HG03575 (cell line): ENCODE data around the gene SRGN.

Source experiments
- ATAC-seq: cut with Tn5 transposase; IDR thresholded peaks from one replicate; pipeline ENCODE4 v1.9.1; 2021; ENCODE audit not compliant: unreplicated experiment, insufficient number of reproducible peaks, low FRiP score; ENCODE audit errors: extremely low read depth

SRGN gene

DNA sequence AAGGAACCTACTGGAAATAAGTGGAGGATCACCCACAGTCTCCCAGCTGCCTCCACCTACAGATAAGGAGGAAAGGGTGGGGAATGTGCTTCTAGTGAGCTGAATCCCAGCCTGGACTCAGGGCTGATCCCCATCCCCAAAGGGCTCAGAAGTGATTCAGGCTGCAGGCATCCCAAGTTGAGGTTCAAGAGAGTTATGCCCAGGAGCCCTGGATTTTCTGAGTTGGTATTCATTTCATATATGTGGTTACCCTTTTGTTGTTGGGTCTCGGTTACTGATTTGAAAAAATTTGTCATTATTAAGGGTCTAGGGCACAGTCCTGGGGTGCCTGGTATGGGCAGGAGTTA lies 30.0 kb upstream of the SRGN start:
- ATAC-seq: no peak

GRCh38 chr10:69060127-69060798 lies 27.6 kb upstream of the SRGN start:
- ATAC-seq: no peak

- no peak for ATAC-seq
Observed at GRCh38 chr10:69061305-69062161, 26.4 kb upstream of the SRGN start.

- no peak for ATAC-seq
Observed at GRCh38 chr10:69062901-69063300, 25.0 kb upstream of the SRGN start.

- ATAC-seq: no peak
Observed at GRCh38 chr10:69064762-69065328, 23.1 kb upstream of the SRGN start.

DNA sequence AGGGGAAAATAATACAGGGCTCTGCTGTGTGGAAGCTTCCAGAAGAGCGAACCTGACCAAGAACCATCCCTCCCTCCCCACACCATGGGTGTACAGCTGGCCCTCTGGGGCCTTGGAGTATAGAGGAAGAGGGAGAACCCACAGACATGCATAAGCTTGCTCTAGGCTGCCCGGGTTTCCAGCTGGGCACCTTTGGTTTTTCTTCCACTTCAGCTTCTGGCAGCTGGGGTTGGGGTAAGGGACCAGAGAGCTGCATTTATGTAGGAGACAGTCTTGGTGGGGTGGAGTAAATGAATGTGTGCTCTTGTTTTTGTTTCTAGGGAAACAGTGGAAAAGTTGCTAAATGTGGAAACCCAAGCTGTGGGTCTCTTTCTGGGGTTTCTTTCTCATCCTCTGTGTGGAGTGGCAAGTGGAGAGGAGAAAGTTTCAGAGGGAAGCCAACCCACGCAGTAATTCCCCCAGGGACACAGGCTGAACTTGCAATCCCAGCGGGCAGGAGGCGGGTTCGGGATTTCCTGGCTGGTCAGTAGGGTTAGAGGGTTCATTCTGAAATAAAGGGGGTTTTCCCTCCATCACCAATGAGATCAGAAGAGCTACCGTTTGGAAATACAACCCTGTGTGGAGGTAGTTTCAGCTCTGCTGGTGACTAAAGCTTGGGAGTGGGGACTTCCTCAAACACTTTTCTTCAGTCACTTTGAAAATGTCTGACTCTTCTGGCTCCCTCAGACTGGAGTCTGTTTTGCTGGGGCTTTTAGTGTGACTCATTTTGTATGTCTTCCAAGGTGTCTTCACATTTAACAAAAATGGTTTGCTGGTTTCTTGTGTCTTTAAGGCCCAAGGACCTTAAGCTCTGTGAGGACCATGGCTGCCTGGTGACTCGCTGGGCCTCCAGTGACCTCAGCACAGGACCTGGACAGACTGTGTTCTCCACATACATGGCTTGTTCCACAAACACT lies 22.2 kb upstream of the SRGN start:
- no peak for ATAC-seq

DNA sequence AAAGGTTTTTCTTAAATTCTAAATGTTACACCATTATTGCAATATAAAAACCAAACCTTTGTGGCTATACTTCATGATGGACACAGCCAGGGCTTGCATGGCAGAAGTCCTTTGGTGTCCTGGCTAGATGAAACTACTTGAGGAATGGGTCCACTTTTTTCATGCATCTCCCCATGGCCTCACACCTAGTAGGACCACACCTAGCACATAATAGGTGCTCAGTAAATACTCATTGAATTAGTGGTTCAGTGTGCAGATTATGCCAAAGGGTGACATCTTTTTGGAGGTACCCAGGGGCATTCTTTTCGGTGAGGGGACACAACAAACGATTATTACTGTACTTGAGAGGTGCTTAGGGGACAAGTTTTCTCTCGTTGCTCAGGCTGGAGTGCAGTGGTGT lies 20.7 kb upstream of the SRGN start:
- no peak for ATAC-seq

DNA sequence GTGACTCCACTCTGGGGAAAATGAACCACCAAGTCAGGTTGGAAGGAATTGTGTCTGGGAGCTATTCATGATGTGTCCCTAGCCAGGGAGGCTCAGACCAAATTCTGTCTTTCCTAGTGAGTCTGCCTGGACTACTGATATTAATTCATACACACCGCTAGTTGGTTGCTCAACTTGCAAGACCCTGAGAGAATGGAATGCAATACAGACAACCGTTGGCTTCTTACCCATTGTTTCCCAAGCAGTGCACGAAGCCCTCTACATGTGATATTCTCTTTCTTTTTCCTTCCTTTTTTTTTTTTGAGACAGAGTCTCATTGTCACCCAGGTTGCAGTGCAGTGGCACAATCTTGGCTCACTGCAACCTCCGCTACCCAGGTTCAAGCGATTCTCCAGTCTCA lies 19.4 kb upstream of the SRGN start:
- no peak for ATAC-seq

DNA sequence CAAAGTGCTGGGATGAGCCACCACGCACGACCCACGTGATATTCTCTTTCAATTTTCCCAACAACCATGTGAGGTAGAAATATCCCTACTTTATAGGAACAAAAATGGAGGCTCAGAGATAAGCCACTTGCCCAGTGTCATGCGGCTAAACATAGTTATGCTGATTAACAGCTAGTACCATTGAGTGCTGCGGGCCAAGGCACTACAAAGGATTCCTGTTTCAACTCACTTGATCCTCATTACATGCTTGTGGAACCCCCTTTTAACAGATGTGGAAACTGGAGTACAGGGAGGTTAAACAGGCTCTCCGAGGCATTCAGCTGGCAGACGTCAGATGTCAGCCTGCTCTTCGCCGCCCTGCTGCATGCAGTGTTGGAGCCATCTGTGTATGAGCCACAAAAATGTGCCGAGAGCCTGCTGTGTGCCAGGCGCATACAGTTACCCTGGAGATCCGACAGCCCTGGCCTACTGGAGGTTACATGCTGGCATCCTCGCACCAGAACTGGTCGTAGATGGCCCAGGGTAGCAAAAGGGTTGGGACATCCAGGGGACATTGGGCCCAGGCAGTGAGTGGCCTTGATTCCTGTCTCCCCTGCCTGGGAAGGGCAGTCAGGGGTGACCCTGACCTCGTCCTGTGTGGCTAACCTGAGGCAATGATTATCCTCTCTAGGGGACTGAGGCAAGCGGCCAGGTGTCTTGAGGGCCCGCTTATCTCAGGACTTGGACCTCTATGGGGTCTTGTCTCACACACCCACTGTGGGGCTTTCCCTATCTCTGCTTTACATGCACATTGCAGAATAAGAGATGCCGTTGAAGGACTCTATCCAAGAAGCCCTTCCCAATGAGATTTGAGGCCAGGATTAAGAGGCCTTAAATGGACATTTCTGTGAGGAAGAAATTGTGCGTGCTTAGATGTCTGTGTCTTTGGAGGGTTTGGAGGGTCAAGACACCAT lies 18.5 kb upstream of the SRGN start:
- ATAC-seq: no peak

- no peak for ATAC-seq
Observed at GRCh38 chr10:69070951-69071350, 17.0 kb upstream of the SRGN start.

DNA sequence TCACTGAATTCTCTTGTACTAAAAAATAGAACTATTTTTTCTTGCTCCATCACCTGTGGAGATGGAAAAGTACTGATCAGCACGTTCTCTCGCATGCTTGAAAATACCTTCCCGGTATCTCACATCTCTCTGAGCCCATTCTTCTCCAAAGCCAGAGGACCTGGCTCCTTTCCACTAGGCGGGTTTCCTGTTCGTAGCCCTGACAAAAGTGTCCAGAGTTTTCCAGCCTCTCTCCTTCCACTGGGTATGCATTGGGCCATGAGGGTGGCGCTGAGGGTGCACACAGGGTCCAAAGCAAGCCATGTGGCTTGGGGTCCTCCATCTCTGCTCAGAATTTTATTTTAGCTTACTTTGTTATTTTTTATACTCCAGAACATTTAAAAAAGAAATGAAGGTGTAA lies 16.3 kb upstream of the SRGN start:
- ATAC-seq: no peak

DNA sequence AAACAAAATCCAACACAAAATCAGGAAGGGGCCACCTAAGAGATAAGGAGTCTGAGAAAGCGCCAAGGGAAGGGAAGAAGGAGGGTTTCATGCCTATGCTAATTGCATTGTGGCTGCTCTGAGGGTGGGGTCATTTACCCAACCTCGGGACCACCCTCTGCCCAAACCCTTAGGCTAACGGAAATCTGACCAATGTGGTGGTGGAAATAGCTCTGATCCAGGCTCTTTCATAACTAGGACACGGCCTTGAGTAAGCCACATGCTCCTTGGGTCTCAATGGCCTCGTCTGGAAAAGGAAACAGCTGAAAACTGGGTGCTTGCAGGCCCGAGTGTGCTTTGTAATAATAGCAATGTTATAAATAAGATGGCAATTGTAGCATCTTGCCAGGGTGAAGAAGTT lies 14.9 kb upstream of the SRGN start:
- no peak for ATAC-seq

DNA sequence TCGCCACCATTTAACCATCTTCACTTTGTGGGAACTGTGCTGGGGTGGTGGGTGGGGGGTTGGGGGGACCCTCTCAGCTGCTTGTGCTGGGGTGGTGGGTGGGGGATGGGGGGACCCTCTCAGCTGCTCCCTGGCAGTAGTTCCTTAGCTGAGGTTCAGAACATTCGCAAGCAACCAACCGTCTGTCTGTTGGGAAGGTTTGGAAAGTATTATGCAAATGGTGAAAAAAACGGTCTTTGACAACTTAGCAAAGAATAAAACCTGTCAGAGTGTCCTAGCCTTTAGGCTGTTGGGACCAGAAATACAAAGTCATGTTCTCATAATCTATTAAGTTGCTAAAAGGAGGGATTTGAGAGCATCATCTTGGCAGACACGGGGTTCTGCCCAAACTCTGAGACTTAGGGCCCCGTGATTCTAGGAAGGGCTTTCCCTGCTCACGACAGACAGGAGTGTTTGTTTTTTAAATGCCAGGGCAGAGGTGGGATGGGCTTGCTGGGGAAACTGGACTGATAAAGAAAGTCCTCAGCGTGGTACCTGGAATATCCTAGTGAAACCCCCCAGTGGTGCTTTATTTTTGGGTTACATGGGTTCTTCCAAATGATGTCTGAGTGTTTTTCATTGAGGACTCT lies 14.1 kb upstream of the SRGN start:
- ATAC-seq: no peak

- no peak for ATAC-seq
Observed at GRCh38 chr10:69074532-69074931, 13.4 kb upstream of the SRGN start.

DNA sequence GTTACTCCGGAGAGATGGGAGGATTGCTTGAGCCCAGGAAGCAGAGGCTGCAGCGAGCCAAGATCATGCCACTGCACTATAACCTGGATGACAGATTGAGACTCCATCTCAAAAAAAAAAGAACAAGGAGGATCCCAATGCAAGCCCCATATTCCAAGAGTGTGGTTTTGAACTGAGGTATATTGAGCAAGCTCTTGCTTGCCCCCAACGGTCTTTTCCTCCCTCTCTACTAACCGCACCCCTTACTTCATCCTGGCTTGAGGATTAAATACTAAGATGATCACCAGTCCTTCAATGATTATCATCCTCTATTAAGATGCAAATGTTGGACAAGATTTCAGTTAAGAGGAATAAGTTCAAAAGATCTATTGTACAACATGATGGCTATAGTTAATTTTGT lies 12.5 kb upstream of the SRGN start:
- ATAC-seq: no peak

DNA sequence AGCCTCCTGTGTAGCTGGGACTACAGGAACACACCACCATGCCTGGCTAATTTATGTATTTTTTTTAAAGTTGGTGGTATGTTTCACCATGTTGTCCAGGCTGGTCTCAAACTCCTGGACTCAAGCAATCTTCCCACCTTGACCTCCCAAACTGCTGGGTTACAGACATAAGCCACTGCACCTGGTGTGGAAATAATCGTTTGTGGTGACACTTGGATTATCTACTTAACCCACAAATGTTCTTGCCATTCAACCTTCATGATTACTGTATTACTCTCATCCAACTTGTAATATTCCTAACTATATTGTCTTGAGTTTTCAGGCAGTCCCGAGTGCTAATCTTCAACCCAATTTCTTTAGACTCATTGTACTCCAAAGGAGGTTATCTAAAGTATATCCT lies 9.6 kb upstream of the SRGN start:
- no peak for ATAC-seq

DNA sequence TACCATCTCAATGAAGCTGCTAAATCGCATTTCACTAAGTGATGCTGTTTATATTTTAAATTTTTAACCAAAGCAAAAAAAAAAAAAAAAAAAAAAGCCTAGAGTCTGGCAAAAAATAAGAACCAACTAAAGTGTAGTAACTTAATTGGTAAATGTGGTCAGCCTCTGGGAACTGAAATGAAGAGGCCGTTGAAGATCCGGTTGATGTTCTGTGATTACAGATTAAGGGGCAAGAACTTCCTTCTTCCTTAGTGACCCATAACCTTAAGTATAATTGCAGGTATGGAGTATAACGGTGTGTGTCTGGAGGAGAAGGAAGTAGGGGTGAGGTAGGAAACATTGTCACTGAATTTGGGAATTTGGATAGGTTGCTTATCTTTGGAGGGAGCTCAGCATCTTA lies 7.7 kb upstream of the SRGN start:
- ATAC-seq: no peak

DNA sequence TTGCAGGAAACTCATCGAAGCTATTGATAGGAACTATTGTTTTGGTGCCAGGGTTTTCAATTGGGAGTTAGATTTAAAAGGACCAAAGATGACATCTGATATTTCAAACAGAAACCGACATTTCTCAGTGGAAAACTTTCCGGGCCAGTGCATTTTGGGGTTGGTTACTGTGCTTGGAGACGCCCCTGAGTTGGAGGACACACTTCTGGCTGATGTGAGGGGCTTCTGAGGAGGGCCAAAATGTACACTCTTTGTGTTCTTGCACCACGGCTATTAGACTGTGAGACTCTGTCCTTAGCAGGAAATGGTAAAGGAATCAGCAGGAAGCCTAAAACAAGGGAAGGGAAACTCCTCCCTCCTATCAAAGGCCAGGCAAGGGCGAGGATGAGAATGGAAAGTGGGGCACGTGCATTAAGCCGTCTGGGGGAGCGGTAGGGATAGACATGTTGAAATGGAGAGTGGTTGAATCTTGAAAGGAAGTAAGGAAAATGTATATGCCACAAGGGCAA lies 1.8 kb upstream of the SRGN start:
- no peak for ATAC-seq
